ENCODE measurements around the gene NME5.

DNA sequence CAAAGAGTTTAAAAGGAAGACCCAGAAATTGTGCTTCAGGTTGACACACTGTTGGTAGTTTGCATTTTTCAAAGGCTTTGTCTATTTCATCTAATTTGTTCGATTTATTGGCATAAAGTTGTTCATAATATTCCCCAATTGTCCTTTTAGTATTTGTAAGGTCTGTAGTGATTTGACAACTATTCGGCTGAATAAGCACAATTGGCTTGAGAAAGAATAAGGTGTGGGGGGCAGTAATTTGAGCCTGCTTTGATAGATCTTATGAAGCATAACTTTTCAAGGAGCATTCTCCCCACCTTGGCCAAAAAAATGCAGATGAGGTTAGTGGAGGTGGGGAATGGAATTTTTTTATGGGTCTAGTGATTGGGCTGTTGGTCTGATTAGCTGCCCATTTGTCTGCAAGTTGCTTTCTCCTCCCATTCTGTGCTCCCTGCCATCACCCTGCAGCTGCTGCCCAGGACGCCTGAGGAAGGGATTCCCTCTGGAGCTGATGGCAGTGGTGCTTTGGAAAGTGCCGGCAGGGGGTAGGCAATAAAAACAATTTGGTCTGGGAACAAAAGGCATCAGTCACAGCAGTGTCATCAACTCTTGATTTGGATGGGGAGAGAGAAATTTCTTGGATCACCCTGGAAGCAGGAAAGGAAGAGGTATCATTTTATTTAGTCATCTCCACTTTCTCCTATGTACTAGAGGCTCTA lies 28.8 kb downstream of the NME5 start:
- TF ChIP-seq YY1 (IDR thresholded peaks at IDR 0.05; ENCODE audit: borderline replicate concordance in 1 of 3, control insufficient read depth in 1 of 3, extremely low read depth in 1 of 3, insufficient read depth in 3 of 3, insufficient read length in 1 of 3, insufficient replicate concordance in 2 of 3, low read depth in 1 of 3, low read length in 2 of 3) = no peak
- no peak for TF ChIP-seq POLR2AphosphoS5 (IDR thresholded peaks at IDR 0.05; ENCODE audit: control insufficient read depth, insufficient read depth, low read depth, low read length)
- TF ChIP-seq, protein P1, sequence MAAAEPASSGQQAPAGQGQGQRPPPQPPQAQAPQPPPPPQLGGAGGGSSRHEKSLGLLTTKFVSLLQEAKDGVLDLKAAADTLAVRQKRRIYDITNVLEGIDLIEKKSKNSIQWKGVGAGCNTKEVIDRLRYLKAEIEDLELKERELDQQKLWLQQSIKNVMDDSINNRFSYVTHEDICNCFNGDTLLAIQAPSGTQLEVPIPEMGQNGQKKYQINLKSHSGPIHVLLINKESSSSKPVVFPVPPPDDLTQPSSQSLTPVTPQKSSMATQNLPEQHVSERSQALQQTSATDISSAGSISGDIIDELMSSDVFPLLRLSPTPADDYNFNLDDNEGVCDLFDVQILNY (CRISPR knock-in tag; IDR thresholded peaks at IDR 0.05) = no peak
- TF ChIP-seq TAF1 (IDR thresholded peaks at IDR 0.05; ENCODE audit: control insufficient read depth, extremely low read depth, insufficient read depth, low read length, severe bottlenecking) = no peak
- TF ChIP-seq, protein P2, sequence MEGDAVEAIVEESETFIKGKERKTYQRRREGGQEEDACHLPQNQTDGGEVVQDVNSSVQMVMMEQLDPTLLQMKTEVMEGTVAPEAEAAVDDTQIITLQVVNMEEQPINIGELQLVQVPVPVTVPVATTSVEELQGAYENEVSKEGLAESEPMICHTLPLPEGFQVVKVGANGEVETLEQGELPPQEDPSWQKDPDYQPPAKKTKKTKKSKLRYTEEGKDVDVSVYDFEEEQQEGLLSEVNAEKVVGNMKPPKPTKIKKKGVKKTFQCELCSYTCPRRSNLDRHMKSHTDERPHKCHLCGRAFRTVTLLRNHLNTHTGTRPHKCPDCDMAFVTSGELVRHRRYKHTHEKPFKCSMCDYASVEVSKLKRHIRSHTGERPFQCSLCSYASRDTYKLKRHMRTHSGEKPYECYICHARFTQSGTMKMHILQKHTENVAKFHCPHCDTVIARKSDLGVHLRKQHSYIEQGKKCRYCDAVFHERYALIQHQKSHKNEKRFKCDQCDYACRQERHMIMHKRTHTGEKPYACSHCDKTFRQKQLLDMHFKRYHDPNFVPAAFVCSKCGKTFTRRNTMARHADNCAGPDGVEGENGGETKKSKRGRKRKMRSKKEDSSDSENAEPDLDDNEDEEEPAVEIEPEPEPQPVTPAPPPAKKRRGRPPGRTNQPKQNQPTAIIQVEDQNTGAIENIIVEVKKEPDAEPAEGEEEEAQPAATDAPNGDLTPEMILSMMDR (IDR thresholded peaks at IDR 0.05 in 2 of 3, conservative IDR thresholded peaks at IDR 0.05 in 1 of 3; ENCODE audit: insufficient read depth in 2 of 3, low read depth in 1 of 3, low read length in 3 of 3) = no peak
- TF ChIP-seq, protein P3, sequence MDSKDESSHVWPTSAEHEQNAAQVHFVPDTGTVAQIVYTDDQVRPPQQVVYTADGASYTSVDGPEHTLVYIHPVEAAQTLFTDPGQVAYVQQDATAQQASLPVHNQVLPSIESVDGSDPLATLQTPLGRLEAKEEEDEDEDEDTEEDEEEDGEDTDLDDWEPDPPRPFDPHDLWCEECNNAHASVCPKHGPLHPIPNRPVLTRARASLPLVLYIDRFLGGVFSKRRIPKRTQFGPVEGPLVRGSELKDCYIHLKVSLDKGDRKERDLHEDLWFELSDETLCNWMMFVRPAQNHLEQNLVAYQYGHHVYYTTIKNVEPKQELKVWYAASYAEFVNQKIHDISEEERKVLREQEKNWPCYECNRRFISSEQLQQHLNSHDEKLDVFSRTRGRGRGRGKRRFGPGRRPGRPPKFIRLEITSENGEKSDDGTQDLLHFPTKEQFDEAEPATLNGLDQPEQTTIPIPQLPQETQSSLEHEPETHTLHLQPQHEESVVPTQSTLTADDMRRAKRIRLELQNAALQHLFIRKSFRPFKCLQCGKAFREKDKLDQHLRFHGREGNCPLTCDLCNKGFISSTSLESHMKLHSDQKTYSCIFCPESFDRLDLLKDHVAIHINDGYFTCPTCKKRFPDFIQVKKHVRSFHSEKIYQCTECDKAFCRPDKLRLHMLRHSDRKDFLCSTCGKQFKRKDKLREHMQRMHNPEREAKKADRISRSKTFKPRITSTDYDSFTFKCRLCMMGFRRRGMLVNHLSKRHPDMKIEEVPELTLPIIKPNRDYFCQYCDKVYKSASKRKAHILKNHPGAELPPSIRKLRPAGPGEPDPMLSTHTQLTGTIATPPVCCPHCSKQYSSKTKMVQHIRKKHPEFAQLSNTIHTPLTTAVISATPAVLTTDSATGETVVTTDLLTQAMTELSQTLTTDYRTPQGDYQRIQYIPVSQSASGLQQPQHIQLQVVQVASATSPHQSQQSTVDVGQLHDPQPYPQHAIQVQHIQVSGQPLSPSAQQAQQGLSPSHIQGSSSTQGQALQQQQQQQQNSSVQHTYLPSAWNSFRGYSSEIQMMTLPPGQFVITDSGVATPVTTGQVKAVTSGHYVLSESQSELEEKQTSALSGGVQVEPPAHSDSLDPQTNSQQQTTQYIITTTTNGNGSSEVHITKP (IDR thresholded peaks at IDR 0.05; ENCODE audit: partially characterized antibody) = no peak
- no peak for TF ChIP-seq RUNX1 (IDR thresholded peaks at IDR 0.05; ENCODE audit: low read depth)
- TF ChIP-seq POLR2A (conservative IDR thresholded peaks at IDR 0.05) = no peak
- TF ChIP-seq, protein P4, sequence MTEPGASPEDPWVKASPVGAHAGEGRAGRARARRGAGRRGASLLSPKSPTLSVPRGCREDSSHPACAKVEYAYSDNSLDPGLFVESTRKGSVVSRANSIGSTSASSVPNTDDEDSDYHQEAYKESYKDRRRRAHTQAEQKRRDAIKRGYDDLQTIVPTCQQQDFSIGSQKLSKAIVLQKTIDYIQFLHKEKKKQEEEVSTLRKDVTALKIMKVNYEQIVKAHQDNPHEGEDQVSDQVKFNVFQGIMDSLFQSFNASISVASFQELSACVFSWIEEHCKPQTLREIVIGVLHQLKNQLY (CRISPR knock-in tag; conservative IDR thresholded peaks at IDR 0.05) = no peak
- TF ChIP-seq POLR2AphosphoS2 (IDR thresholded peaks at IDR 0.05; ENCODE audit: low read length) = no peak
- TF ChIP-seq CBX8 (IDR thresholded peaks at IDR 0.05; ENCODE audit: borderline replicate concordance, extremely low read depth, low read depth, low read length, poor library complexity, severe bottlenecking) = no peak
- no peak for TF ChIP-seq EZH2 (IDR thresholded peaks at IDR 0.05; ENCODE audit: borderline replicate concordance, low read depth, low read length)
